GM19099 (cell line): ENCODE measurements around the gene DCN.

Experiments used
- POLR2A ChIP-seq: IDR thresholded peaks from 3 replicates; pipeline ENCODE4 v1.6.1; 2011; ENCODE audit warnings: low read depth; ENCODE audit not compliant: insufficient read length; ENCODE audit errors: extremely low read depth

The DCN gene

GRCh38 chr12:91123236-91123916 is 59.2 kb downstream of the DCN start:
- TF ChIP-seq POLR2A: no peak

- TF ChIP-seq POLR2A: no peak
Measured at GRCh38 chr12:91120781-91121180, 61.8 kb downstream of the DCN start.

- TF ChIP-seq POLR2A: no peak
Measured at GRCh38 chr12:91119089-91119488, 63.5 kb downstream of the DCN start.

- no peak for TF ChIP-seq POLR2A
Measured at GRCh38 chr12:91113621-91114020, 69.0 kb downstream of the DCN start.

GRCh38 chr12:91111366-91112325 is 71.0 kb downstream of the DCN start, which contains the start of gene LUM:
Gene LUM (minus strand): TSS chr12:91111494. CDS start chr12:91108979, 2,515 bp downstream.
- no peak for TF ChIP-seq POLR2A

GRCh38 chr12:91110311-91110924 is 72.2 kb downstream of the DCN start:
- TF ChIP-seq POLR2A: no peak

- no peak for TF ChIP-seq POLR2A
Measured at GRCh38 chr12:91109581-91110310, 72.9 kb downstream of the DCN start.

- TF ChIP-seq POLR2A: no peak
Measured at GRCh38 chr12:91109148-91109564, 73.5 kb downstream of the DCN start.

- TF ChIP-seq POLR2A: no peak
Measured at GRCh38 chr12:91108196-91108755, 74.3 kb downstream of the DCN start.

GRCh38 chr12:91106283-91106682 is 76.3 kb downstream of the DCN start:
- TF ChIP-seq POLR2A: no peak

- TF ChIP-seq POLR2A: no peak
Measured at GRCh38 chr12:91105807-91106206, 76.8 kb downstream of the DCN start.

- TF ChIP-seq POLR2A: no peak
Measured at GRCh38 chr12:91104812-91105466, 77.7 kb downstream of the DCN start.

GRCh38 chr12:91103624-91104023 is 79.0 kb downstream of the DCN start:
- no peak for TF ChIP-seq POLR2A

GRCh38 chr12:91103101-91103500 is 79.5 kb downstream of the DCN start:
- no peak for TF ChIP-seq POLR2A
